ENCODE data around the gene ZNF710. TPM values are rescaled to one million over a fixed set of nuclear protein-coding genes. Genes with fewer than 3 reads are reported as not detected.
A peak's percentile ranks its signal among the peaks of the same experiment; 100 is the strongest.

The ZNF710 gene
- total and polyA plus RNA-seq, 9 of the 15 experiments (the other 6 are each of a cell fraction or from before 2014, with no cell fraction given), result 0.56 to 14.2 (median 5.2) TPM

GRCh38 chr15:90037961-90038631, 37.0 kb downstream of the ZNF710 start (continued):
- peak; percentile 81 for TF ChIP-seq JUND (IDR thresholded peaks at IDR 0.05; ENCODE audit: borderline replicate concordance, low read depth, low read length)
- peak; percentile 82; the same call in 2 of the 3 replicates for TF ChIP-seq JUND (tag; IDR thresholded peaks at IDR 0.05; ENCODE audit: borderline replicate concordance, low read depth, low read length)
- TF ChIP-seq NEUROD1 (IDR thresholded peaks at IDR 0.05; ENCODE audit: borderline replicate concordance, low read depth, low read length, partially characterized antibody), result peak; percentile 52
- no peak for TF ChIP-seq POLR2AphosphoS2 (IDR thresholded peaks at IDR 0.05; ENCODE audit: low read length)
- TF ChIP-seq SIN3B (IDR thresholded peaks at IDR 0.05; ENCODE audit: low read depth), result no peak
- peak; percentile 55; the same call in 1 of the 2 replicates for TF ChIP-seq TOE1 (IDR thresholded peaks at IDR 0.05; ENCODE audit: borderline replicate concordance)
- TF ChIP-seq TOE1 (CRISPR knock-in tag; IDR thresholded peaks at IDR 0.05; ENCODE audit: borderline replicate concordance, low read depth), result no peak
- TF ChIP-seq PRPF4 (IDR thresholded peaks at IDR 0.05; ENCODE audit: insufficient read depth, low read depth, low read length, poor library complexity, severe bottlenecking), result no peak
- no peak for TF ChIP-seq KLF16 (IDR thresholded peaks at IDR 0.05)
- no peak for TF ChIP-seq GMEB1 (CRISPR knock-in tag; IDR thresholded peaks at IDR 0.05)
- no peak for TF ChIP-seq TSHZ1 (CRISPR knock-in tag; IDR thresholded peaks at IDR 0.05)
- TF ChIP-seq RBBP5 (IDR thresholded peaks at IDR 0.05; ENCODE audit: borderline replicate concordance, insufficient read depth, low read length, poor library complexity, severe bottlenecking), result no peak
- 0 out of 6 replicates have a peak, but pooled peaks of 1 of the 3 experiments have one; percentile 17 for TF ChIP-seq ZBTB11 (CRISPR knock-in tag; IDR thresholded peaks at IDR 0.05)
- no peak for TF ChIP-seq RAD21 (CRISPR knock-in tag; conservative IDR thresholded peaks at IDR 0.05 in 1 of 2, IDR thresholded peaks at IDR 0.05 in 1 of 2)
- no peak for TF ChIP-seq KDM5B (IDR thresholded peaks at IDR 0.05; ENCODE audit: insufficient replicate concordance, low read depth, low read length)
- no peak for TF ChIP-seq BRCA1 (IDR thresholded peaks at IDR 0.05)
- no peak for TF ChIP-seq BRCA1 (CRISPR knock-in tag; IDR thresholded peaks at IDR 0.05)
- no peak for TF ChIP-seq TAF15 (IDR thresholded peaks at IDR 0.05; ENCODE audit: low read depth, low read length)

All from K562 (cell line).